GM12878 (cell line): ENCODE measurements around the gene SOS1.

ENCODE experiments used
- BACH1 ChIP-seq: fragments of 450-650 bp; IDR thresholded peaks from 2 replicates; pipeline ENCODE4 v1.6.1; 2017; ENCODE audit warnings: mild to moderate bottlenecking, borderline replicate concordance
- BMI1 ChIP-seq: fragments of 450-650 bp; IDR thresholded peaks from 2 replicates; pipeline ENCODE4 v1.6.1; 2016; ENCODE audit warnings: mild to moderate bottlenecking, moderate library complexity, borderline replicate concordance
- MXI1 ChIP-seq: fragments of 150-350 bp; IDR thresholded peaks from 2 replicates; pipeline ENCODE4 v1.6.1; 2011; ENCODE audit warnings: low read depth, mild to moderate bottlenecking, inconsistent platforms, low read length, improper control_type of control experiment
- MYC ChIP-seq: IDR thresholded peaks from 2 replicates; pipeline ENCODE4 v1.6.1; 2011; ENCODE audit warnings: mild to moderate bottlenecking, low read length, moderate library complexity, inconsistent platforms; ENCODE audit not compliant: insufficient read depth, insufficient replicate concordance, insufficient read length, severe bottlenecking

GRCh38 chr2:39018638-39019037 is 102.2 kb downstream of the SOS1 start:
- TF ChIP-seq BACH1 (no peak), BMI1 (no peak), MYC (no peak), MXI1 (no peak)
